Right lobe of liver (tissue), 6 donors: Measurements from ENCODE around the gene KRT83. TPM values are rescaled to one million over a fixed set of nuclear protein-coding genes. Genes with fewer than 3 reads are reported as not detected.

Experiments used
- ATAC-seq, 4 donors: fragments of 200-7000 bp; cut with Tn5 transposase; one replicate each; pipeline ENCODE4 v1.9.1; 2020; ENCODE audit warnings: mild to moderate bottlenecking in 4 of 4, moderate library complexity in 4 of 4
- DNase-seq, 3 donors: peaks; one replicate each; pipeline ENCODE4 v3.0.0-alpha.2; 2020
- H3K27ac ChIP-seq, 3 donors: fragments of 200-600 bp; one replicate each; pipeline ENCODE4 v1.8.0; 2022
- H3K27me3 ChIP-seq, 2 donors: fragments of 200-600 bp; one replicate each; pipeline ENCODE4 v1.8.0; 2022
- H3K36me3 ChIP-seq, 4 donors: fragments of 200-600 bp; sonication (generic) in 1 of 4; one replicate each; pipeline versions ENCODE4 v1.5.1 to v1.8.0; 2017 to 2022; ENCODE audit warnings: control low read depth in 1 of 4
- H3K4me1 ChIP-seq, 4 donors: fragments of 200-600 bp; sonication (generic) in 1 of 4; one replicate each; pipeline versions ENCODE4 v1.5.1 to v1.8.0; 2017 to 2022; ENCODE audit warnings: control low read depth in 1 of 4
- H3K4me3 ChIP-seq, 3 donors: fragments of 200-600 bp; one replicate each; pipeline ENCODE4 v1.8.0; 2022
- H3K9me3 ChIP-seq, 4 donors: fragments of 200-600 bp; sonication (generic) in 1 of 4; one replicate each; pipeline versions ENCODE4 v1.5.1 to v1.8.0; 2017 to 2022; ENCODE audit warnings: control low read depth in 1 of 4
- CTCF ChIP-seq, 4 donors: fragments of 200-600 bp in 3 of 4; fragments of 450-650 bp in 1 of 4; IDR thresholded peaks; one replicate each; pipeline versions ENCODE4 v1.5.1 to v1.8.0; 2016 to 2022; ENCODE audit warnings: antibody characterized with exemption in 4 of 4, mild to moderate bottlenecking in 2 of 4
- POLR2A ChIP-seq: fragments of 450-650 bp; IDR thresholded peaks from one replicate; pipeline ENCODE4 v1.6.1; 2017; ENCODE audit warnings: antibody characterized with exemption, mild to moderate bottlenecking
- WGBS: methylation state at CpG from one replicate; pipeline ENCODE4 v1.1.6; 2018; ENCODE audit warnings: low coverage, low lambda C conversion rate; ENCODE audit not compliant: insufficient coverage; ENCODE audit errors: missing lambda C conversion rate; 5-methylcytosine and 5-hydroxymethylcytosine counted together
- intact Hi-C, 2 donors: fragments of 100-400 bp; cut with DNase I; formaldehyde crosslinking; loops; one replicate each; pipeline versions ENCODE4 v1.11.2 to v1.14.1; 2022
- total RNA-seq, 6 experiments: library from RNA; depleted of rRNA in 2 of 6; stranded (reverse); fragments of >200 nt in 2 of 6; fragmentation: NEBNext Ultra II Directional in 3 of 6; extraction: Animal tissue kit (Norgen Biotek cat#: 25700) in 3 of 6; gene quantifications; one replicate each; pipeline versions ENCODE4 v1.1.0 to v1.2.4, GENCODE V29; 2016 to 2023
- donor health status: DM: no; HTN: yes; CAD: no.
- donor health status: DM: no; HTN: no; CAD: no.
- donor health status: DM: no; HTN: no; CAD: no.
- donor health status: DM: no; HTN: yes; CAD: no.
- donor health status: DM: no; HTN: yes; CAD: no.

Gene KRT83
- total RNA-seq, 6 experiments from 2014 or later = not detected

GRCh38 chr12:52311285-52311648, 9.9 kb downstream of the KRT83 start:
- TF ChIP-seq POLR2A = no peak
- no peak for TF ChIP-seq CTCF (IDR thresholded peaks at IDR 0.05)
- intact Hi-C loops = no loop called here
- no peak overlapping the region for H3K4me3 ChIP-seq
- no peaks in the 10 kb centered on the region for H3K36me3 ChIP-seq
- peaks cover 0 to 6% of the 10 kb centered on the region in 2 donors for H3K27me3 ChIP-seq
- DNase-seq (no peak), ATAC-seq (no peak)
- H3K27ac ChIP-seq = no peak overlapping the region
- no peaks in the 10 kb centered on the region for H3K9me3 ChIP-seq
- 73% methylated on average over 1 of the region's 3 CpGs for WGBS
- peaks cover 0 to 3% (median 0%) of the 10 kb centered on the region in 4 donors for H3K4me1 ChIP-seq

GRCh38 chr12:52310622-52311284, 10.4 kb downstream of the KRT83 start:
- Histone ChIP-seq H3K9me3 (no peaks in the 10 kb centered on the region), H3K4me1 (peaks cover 0 to 3% (median 0%) of the 10 kb centered on the region in 4 donors), H3K36me3 (no peaks in the 10 kb centered on the region), H3K27me3 (peaks cover 0 to 6% of the 10 kb centered on the region in 2 donors), H3K4me3 (no peak overlapping the region), H3K27ac (no peak overlapping the region)
- intact Hi-C loops = no loop called here
- 83% methylated on average over 2 of the region's 5 CpGs for WGBS
- no peak for DNase-seq
- TF ChIP-seq POLR2A (no peak), CTCF (IDR thresholded peaks at IDR 0.05) (no peak)
- no peak for ATAC-seq

- DNase-seq = peak in 1 of 3 donors; percentile 37
- WGBS = 38% methylated on average over 9 of the region's 15 CpGs
- intact Hi-C loops = no loop called here
- ATAC-seq = no peak
- no peak for TF ChIP-seq CTCF (IDR thresholded peaks at IDR 0.05)
- no peak for TF ChIP-seq POLR2A
- Histone ChIP-seq H3K27ac (no peak overlapping the region), H3K4me3 (peak overlapping the region in 1 of 3 donors; percentile 22), H3K4me1 (peaks cover 0 to 3% (median 0%) of the 10 kb centered on the region in 4 donors), H3K9me3 (no peaks in the 10 kb centered on the region), H3K36me3 (no peaks in the 10 kb centered on the region), H3K27me3 (peaks cover 0 to 6% of the 10 kb centered on the region in 2 donors)
These were observed 12.3 kb downstream of the KRT83 start for GRCh38 chr12:52308806-52309425.

- Histone ChIP-seq H3K27ac (no peak overlapping the region), H3K27me3 (peaks cover 0 to 6% of the 10 kb centered on the region in 2 donors)
These were observed 13.1 kb downstream of the KRT83 start for GRCh38 chr12:52307836-52308805.

More at GRCh38 chr12:52307836-52308805, 13.1 kb downstream of the KRT83 start:
- 8% methylated on average over 6 of the region's 71 CpGs for WGBS
- Histone ChIP-seq H3K4me3 (peak overlapping the region in 2 of 3 donors; percentile 1 to 22), H3K36me3 (no peaks in the 10 kb centered on the region), H3K9me3 (no peaks in the 10 kb centered on the region), H3K4me1 (peaks cover 0 to 3% (median 0%) of the 10 kb centered on the region in 4 donors)
- intact Hi-C loops = no loop called here
- DNase-seq (peak in 2 of 3 donors; percentile 48 to 60), ATAC-seq (peak; percentile 71 to 80 (median 72))
- no peak for TF ChIP-seq CTCF (IDR thresholded peaks at IDR 0.05)
- no peak for TF ChIP-seq POLR2A
